Measurements from ENCODE around the gene PPM1M. TPM values are rescaled to one million over a fixed set of nuclear protein-coding genes. Genes with fewer than 3 reads are reported as not detected.

PPM1M gene
- total RNA-seq, 1 donor from 2014 or later: 6.9 TPM

GRCh38 chr3:52298149-52299098 is 52.9 kb downstream of the PPM1M start:
- no peak for DNase-seq (ENCODE audit: low read depth)
- no peak for TF ChIP-seq CTCF (conservative IDR thresholded peaks at IDR 0.05; ENCODE audit: low read depth, low read length)
- H3K4me3 ChIP-seq (ENCODE audit: low read depth, low read length): no peak overlapping the region

GRCh38 chr3:52299247-52299878 is 53.8 kb downstream of the PPM1M start:
- DNase-seq (ENCODE audit: low read depth): no peak
- TF ChIP-seq CTCF (conservative IDR thresholded peaks at IDR 0.05; ENCODE audit: low read depth, low read length): no peak

More at GRCh38 chr3:52299247-52299878, 53.8 kb downstream of the PPM1M start:
- no peak overlapping the region for H3K4me3 ChIP-seq (ENCODE audit: low read depth, low read length)

Other genes starting within 250 kb of the PPM1M start
- gene RPL29, start 249.9 kb upstream of the PPM1M start, total RNA-seq: 1,795 and 2,087 TPM in 2 replicates
- 23.7 and 25.9 TPM in 2 replicates for gene DUSP7, start 189.2 kb upstream of the PPM1M start, total RNA-seq
- gene POC1A, start 91.3 kb upstream of the PPM1M start, total RNA-seq: 15.7 and 35.6 TPM in 2 replicates
- 56.3 and 71.5 TPM in 2 replicates for gene ALAS1, start 47.6 kb upstream of the PPM1M start, total RNA-seq
- not detected in 2 replicates for gene TLR9, start 20.1 kb upstream of the PPM1M start, total RNA-seq
- 154 and 189 TPM in 2 replicates for gene TWF2, start 6.6 kb upstream of the PPM1M start, total RNA-seq
- gene WDR82, start 32.9 kb downstream of the PPM1M start, total RNA-seq: 38.4 and 61.6 TPM in 2 replicates
- 11.9 and 17.6 TPM in 2 replicates for gene GLYCTK, start 42.1 kb downstream of the PPM1M start, total RNA-seq
- 0.29 and 0.51 TPM in 2 replicates for gene DNAH1, start 70.6 kb downstream of the PPM1M start, total RNA-seq
- gene BAP1, start 164.2 kb downstream of the PPM1M start, total RNA-seq: 67.8 and 88.7 TPM in 2 replicates
- gene PHF7, start 164.9 kb downstream of the PPM1M start, total RNA-seq: 5.8 and 7.3 TPM in 2 replicates
- 0.43 and 5.1 TPM in 2 replicates for gene SEMA3G, start 199.3 kb downstream of the PPM1M start, total RNA-seq
- 0.51 and 0.58 TPM in 2 replicates for gene TNNC1, start 208.3 kb downstream of the PPM1M start, total RNA-seq
- 27.8 and 40.8 TPM in 2 replicates for gene NISCH, start 209.8 kb downstream of the PPM1M start, total RNA-seq
- 0.14 and 0.52 TPM in 2 replicates for gene STAB1, start 249.6 kb downstream of the PPM1M start, total RNA-seq

Data from epithelial cell of proximal tubule (primary cell).